GM19395 (cell line): ENCODE measurements around the gene HEATR9.

Experiments
- ATAC-seq: cut with Tn5 transposase; IDR thresholded peaks from one replicate; pipeline ENCODE4 v1.9.1; 2021; ENCODE audit warnings: mild to moderate bottlenecking, moderate library complexity; ENCODE audit not compliant: unreplicated experiment

HEATR9 gene

GRCh38 chr17:35865412-35866340, 3.0 kb downstream of the HEATR9 start:
- ATAC-seq, result no peak

- ATAC-seq, result no peak
Observed at GRCh38 chr17:35864853-35865252, 3.8 kb downstream of the HEATR9 start.

- no peak for ATAC-seq
Observed at GRCh38 chr17:35856603-35857002, 12.1 kb downstream of the HEATR9 start.

GRCh38 chr17:35855965-35856364, 12.7 kb downstream of the HEATR9 start:
- no peak for ATAC-seq

- ATAC-seq, result no peak
Observed at GRCh38 chr17:35849469-35850348, 19.0 kb downstream of the HEATR9 start.

GRCh38 chr17:35847633-35848373, 20.9 kb downstream of the HEATR9 start:
- ATAC-seq, result no peak

GRCh38 chr17:35847006-35847405, 21.7 kb downstream of the HEATR9 start:
- no peak for ATAC-seq

GRCh38 chr17:35846055-35846809, 22.5 kb downstream of the HEATR9 start:
- no peak for ATAC-seq

GRCh38 chr17:35844547-35844946, 24.1 kb downstream of the HEATR9 start:
- ATAC-seq, result no peak

- ATAC-seq, result no peak
Observed at GRCh38 chr17:35843698-35844097, 25.0 kb downstream of the HEATR9 start.

- no peak for ATAC-seq
Observed at GRCh38 chr17:35842239-35842638, 26.5 kb downstream of the HEATR9 start.

- ATAC-seq, result no peak
Observed at GRCh38 chr17:35841505-35841904, 27.2 kb downstream of the HEATR9 start.

- no peak for ATAC-seq
Observed at GRCh38 chr17:35841101-35841500, 27.6 kb downstream of the HEATR9 start.

GRCh38 chr17:35825206-35825605, 43.5 kb downstream of the HEATR9 start:
- ATAC-seq, result no peak

GRCh38 chr17:35821308-35821707, 47.4 kb downstream of the HEATR9 start:
- ATAC-seq, result no peak

- no peak for ATAC-seq
Observed at GRCh38 chr17:35819455-35819854, 49.2 kb downstream of the HEATR9 start.

- ATAC-seq, result no peak
Observed at GRCh38 chr17:35817196-35817595, 51.5 kb downstream of the HEATR9 start.

GRCh38 chr17:35816723-35817122, 52.0 kb downstream of the HEATR9 start:
- no peak for ATAC-seq

- no peak for ATAC-seq
Observed at GRCh38 chr17:35812456-35812855, 56.2 kb downstream of the HEATR9 start.

GRCh38 chr17:35811759-35812158, 56.9 kb downstream of the HEATR9 start:
- no peak for ATAC-seq
